Peyer's patch (tissue), 4 donors: ENCODE results near the gene MOG. TPM values are rescaled to one million over a fixed set of nuclear protein-coding genes. Genes with fewer than 3 reads are reported as not detected.
"Not testable (repeated sequence)": the region's sequence is repeated elsewhere in the genome, so short reads cannot be mapped to it uniquely, and the experiment has no call there.

Source experiments
- DNase-seq, 3 donors: peaks; one replicate each; pipeline ENCODE4 v3.0.0-alpha.2; 2017 to 2019
- H3K27ac ChIP-seq, 4 donors: fragments of 200-600 bp; sonication (generic); one replicate each; pipeline ENCODE4 v1.5.1; 2016 to 2019
- H3K27me3 ChIP-seq, 2 donors: fragments of 200-600 bp; sonication (generic); one replicate each; pipeline ENCODE4 v1.5.1; 2019
- H3K36me3 ChIP-seq, 3 donors: fragments of 200-600 bp; sonication (generic); one replicate each; pipeline ENCODE4 v1.5.1; 2016 to 2019
- H3K4me1 ChIP-seq, 4 donors: fragments of 200-600 bp; sonication (generic); one replicate each; pipeline ENCODE4 v1.5.1; 2016 to 2019
- H3K4me3 ChIP-seq, 4 donors: fragments of 200-600 bp; sonication (generic); 1 replicate in 3 of 4; 2 replicates in 1 of 4; pipeline ENCODE4 v1.5.1; 2016 to 2019; ENCODE audit warnings: mild to moderate bottlenecking in 1 of 4
- H3K9me3 ChIP-seq, 4 donors: fragments of 200-600 bp; sonication (generic); one replicate each; pipeline ENCODE4 v1.5.1; 2016 to 2019; ENCODE audit warnings: mild to moderate bottlenecking in 1 of 4
- POLR2A ChIP-seq, 2 donors: fragments of 450-650 bp; IDR thresholded peaks; one replicate each; pipeline ENCODE4 v1.5.1; 2017; ENCODE audit warnings: antibody characterized with exemption in 2 of 2, mild to moderate bottlenecking in 2 of 2, moderate library complexity in 2 of 2
- total RNA-seq, 4 donors: library from RNA; depleted of rRNA; stranded (reverse); fragments of >200 nt; gene quantifications; one replicate each; pipeline ENCODE4 v1.1.0, GENCODE V29; 2016
- TF ChIP-seq, protein P1 (sequence below), 6 experiments: fragments of 450-650 bp in 4 of 6; fragments of 200-600 bp in 2 of 6; sonication (generic) in 1 of 6; IDR thresholded peaks; one replicate each; pipeline ENCODE4 v1.5.1; 2017 to 2019; ENCODE audit warnings: antibody characterized with exemption in 6 of 6, mild to moderate bottlenecking in 3 of 6, moderate library complexity in 1 of 6

MOG gene
- total RNA-seq, 4 donors from 2014 or later, result not detected

DNA sequence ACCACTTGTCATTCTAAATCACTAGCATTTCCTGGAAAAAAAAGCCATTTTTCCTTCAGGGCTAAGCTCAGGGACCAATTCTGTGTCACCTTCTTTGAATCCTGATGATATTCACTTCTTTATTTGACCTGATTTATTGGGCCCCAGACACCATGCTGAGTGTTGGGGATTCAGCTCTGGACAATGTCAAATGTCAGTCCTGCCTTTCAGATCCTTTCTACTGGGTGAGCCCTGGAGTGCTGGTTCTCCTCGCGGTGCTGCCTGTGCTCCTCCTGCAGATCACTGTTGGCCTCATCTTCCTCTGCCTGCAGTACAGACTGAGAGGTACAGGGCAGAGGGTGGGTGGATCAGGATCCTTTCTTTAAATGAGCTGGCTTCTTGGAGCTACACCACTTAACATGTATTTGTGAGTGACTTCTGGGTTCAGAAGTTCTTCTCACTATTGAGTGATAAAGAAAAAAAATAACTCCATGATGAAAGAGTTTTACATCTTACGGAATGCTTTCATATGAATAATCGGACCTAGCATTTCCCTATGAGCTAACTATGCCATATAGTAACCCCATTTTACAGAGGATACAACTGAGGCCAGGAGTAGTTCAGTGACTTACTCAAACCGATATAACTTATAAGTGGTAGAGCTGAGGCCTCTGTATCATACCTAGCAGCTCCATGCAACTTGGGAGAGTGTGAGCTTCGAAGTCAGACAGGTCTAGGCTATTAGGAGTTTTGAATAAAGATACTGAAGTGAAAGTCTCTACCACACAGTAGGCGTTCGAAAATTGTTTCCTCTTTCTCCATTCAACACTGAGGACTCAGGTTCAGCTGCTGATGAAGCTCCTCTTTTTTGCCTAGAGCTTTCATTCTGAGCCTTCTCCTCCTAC lies 9.3 kb downstream of the MOG start:
- H3K4me3 ChIP-seq, result no peak overlapping the region
- TF ChIP-seq POLR2A (IDR thresholded peaks at IDR 0.05), result no peak
- TF ChIP-seq, protein P1, sequence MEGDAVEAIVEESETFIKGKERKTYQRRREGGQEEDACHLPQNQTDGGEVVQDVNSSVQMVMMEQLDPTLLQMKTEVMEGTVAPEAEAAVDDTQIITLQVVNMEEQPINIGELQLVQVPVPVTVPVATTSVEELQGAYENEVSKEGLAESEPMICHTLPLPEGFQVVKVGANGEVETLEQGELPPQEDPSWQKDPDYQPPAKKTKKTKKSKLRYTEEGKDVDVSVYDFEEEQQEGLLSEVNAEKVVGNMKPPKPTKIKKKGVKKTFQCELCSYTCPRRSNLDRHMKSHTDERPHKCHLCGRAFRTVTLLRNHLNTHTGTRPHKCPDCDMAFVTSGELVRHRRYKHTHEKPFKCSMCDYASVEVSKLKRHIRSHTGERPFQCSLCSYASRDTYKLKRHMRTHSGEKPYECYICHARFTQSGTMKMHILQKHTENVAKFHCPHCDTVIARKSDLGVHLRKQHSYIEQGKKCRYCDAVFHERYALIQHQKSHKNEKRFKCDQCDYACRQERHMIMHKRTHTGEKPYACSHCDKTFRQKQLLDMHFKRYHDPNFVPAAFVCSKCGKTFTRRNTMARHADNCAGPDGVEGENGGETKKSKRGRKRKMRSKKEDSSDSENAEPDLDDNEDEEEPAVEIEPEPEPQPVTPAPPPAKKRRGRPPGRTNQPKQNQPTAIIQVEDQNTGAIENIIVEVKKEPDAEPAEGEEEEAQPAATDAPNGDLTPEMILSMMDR (IDR thresholded peaks at IDR 0.05), result no peak
- no peak overlapping the region for H3K27ac ChIP-seq
- no peaks in the 10 kb centered on the region for H3K36me3 ChIP-seq
- no peaks in the 10 kb centered on the region for H3K27me3 ChIP-seq
- H3K4me1 ChIP-seq, result no peaks in the 10 kb centered on the region
- H3K9me3 ChIP-seq, result no peaks in the 10 kb centered on the region
- no peak for DNase-seq

- Histone ChIP-seq H3K4me3 (no peak overlapping the region), H3K27me3 (no peaks in the 10 kb centered on the region), H3K4me1 (no peaks in the 10 kb centered on the region), H3K36me3 (no peaks in the 10 kb centered on the region), H3K9me3 (no peaks in the 10 kb centered on the region), H3K27ac (no peak overlapping the region)
- no peak for DNase-seq
- TF ChIP-seq POLR2A (IDR thresholded peaks at IDR 0.05), result no peak
- TF ChIP-seq, protein P1 (IDR thresholded peaks at IDR 0.05), result no peak
These were observed 9.9 kb downstream of the MOG start for GRCh38 chr6:29666826-29667130.

GRCh38 chr6:29667158-29667557 lies 10.3 kb downstream of the MOG start:
- H3K27ac ChIP-seq, result no peak overlapping the region
- no peaks in the 10 kb centered on the region for H3K4me1 ChIP-seq
- DNase-seq, result no peak
- no peaks in the 10 kb centered on the region for H3K9me3 ChIP-seq
- no peaks in the 10 kb centered on the region for H3K36me3 ChIP-seq
- no peak overlapping the region for H3K4me3 ChIP-seq
- no peaks in the 10 kb centered on the region for H3K27me3 ChIP-seq
- no peak for TF ChIP-seq POLR2A (IDR thresholded peaks at IDR 0.05)

- H3K4me1 ChIP-seq, result no peaks in the 10 kb centered on the region
- DNase-seq, result no peak
- H3K4me3 ChIP-seq, result no peak overlapping the region
- H3K36me3 ChIP-seq, result no peaks in the 10 kb centered on the region
- H3K9me3 ChIP-seq, result no peaks in the 10 kb centered on the region
- H3K27me3 ChIP-seq, result no peaks in the 10 kb centered on the region
- H3K27ac ChIP-seq, result no peak overlapping the region
- TF ChIP-seq, protein P1 (IDR thresholded peaks at IDR 0.05), result no peak
- TF ChIP-seq POLR2A (IDR thresholded peaks at IDR 0.05), result no peak
These were observed 14.1 kb downstream of the MOG start for GRCh38 chr6:29671026-29671425.

GRCh38 chr6:29672116-29672515 lies 15.2 kb downstream of the MOG start:
- H3K36me3 ChIP-seq, H3K9me3 ChIP-seq, DNase-seq, H3K27me3 ChIP-seq, H3K27ac ChIP-seq, H3K4me3 ChIP-seq, H3K4me1 ChIP-seq: not testable (repeated sequence)

DNA sequence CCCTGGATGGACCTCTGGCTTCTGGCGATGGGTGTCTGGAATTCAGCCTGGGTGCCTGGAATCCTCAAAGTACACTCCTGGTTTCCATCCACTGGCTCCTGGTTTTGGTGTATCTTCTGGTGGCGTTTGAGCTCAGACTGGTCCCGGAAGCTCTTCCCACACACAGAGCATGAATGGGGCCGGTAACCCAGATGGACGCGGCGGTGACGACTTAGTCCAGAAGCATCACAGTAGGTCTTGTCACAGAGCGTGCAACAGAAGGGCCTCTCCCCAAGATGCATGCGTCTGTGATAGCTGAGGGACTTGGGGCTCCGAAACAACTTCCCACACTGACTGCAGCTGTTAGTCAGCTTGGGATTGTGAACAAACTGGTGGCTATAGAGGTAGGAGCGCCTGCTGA lies 16.3 kb downstream of the MOG start:
- Histone ChIP-seq H3K27me3 (no peaks in the 10 kb centered on the region), H3K4me1 (no peaks in the 10 kb centered on the region), H3K36me3 (no peaks in the 10 kb centered on the region), H3K27ac (no peak overlapping the region), H3K9me3 (no peaks in the 10 kb centered on the region), H3K4me3 (no peak overlapping the region)
- no peak for DNase-seq
- no peak for TF ChIP-seq POLR2A (IDR thresholded peaks at IDR 0.05)
- TF ChIP-seq, protein P1 (IDR thresholded peaks at IDR 0.05), result no peak

DNA sequence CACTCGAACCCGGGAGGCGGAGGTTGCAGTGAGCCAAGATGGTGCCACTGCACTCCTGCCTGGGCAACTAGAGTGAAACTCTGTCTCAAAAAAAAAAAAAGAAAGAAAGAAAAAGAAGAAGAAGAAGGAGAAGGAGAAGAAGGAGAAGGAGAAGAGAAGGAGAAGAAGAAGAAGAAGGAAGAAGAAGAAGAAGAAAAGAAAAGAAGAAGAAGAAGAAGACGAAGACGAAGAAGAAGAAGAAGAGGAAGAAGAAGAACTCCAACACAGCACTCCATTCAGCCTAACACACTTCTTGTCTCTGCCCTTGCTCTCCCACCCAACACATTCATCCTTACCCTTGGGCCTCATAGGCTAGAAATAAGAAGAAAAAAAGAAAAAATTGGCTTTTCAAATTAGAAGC lies 17.1 kb downstream of the MOG start:
- H3K9me3 ChIP-seq, result no peaks in the 10 kb centered on the region
- DNase-seq, result no peak
- no peaks in the 10 kb centered on the region for H3K36me3 ChIP-seq
- TF ChIP-seq, protein P1 (IDR thresholded peaks at IDR 0.05), result no peak
- no peak for TF ChIP-seq POLR2A (IDR thresholded peaks at IDR 0.05)
- no peak overlapping the region for H3K27ac ChIP-seq
- H3K27me3 ChIP-seq, result no peaks in the 10 kb centered on the region
- H3K4me1 ChIP-seq, result no peaks in the 10 kb centered on the region
- no peak overlapping the region for H3K4me3 ChIP-seq
